ENCODE data around the gene SLC12A5. TPM values are rescaled to one million over a fixed set of nuclear protein-coding genes. Genes with fewer than 3 reads are reported as not detected.
A peak's percentile ranks its signal among the peaks of the same experiment; 100 is the strongest.

Gene SLC12A5
- total RNA-seq, 2 experiments from 2014 or later = 3.8 to 11.0 TPM

GRCh38 chr20:46036370-46036769 lies 7.4 kb downstream of the SLC12A5 start:
- no TSS peak for BruUV-seq (replicated peaks)
- CTCF ChIA-PET (ENCODE audit: unreplicated experiment) = no interaction called here
- intact Hi-C loops (cut with micrococcal nuclease; ENCODE audit: unreplicated experiment) = no loop called here

GRCh38 chr20:46037036-46037435 lies 8.0 kb downstream of the SLC12A5 start:
- Histone ChIP-seq H3K4me1 (ENCODE audit: insufficient read depth, low read length, poor library complexity, severe bottlenecking) (no peaks in the 10 kb centered on the region), H3K9me2 (ENCODE audit: insufficient read depth, low read length) (no peaks in the 10 kb centered on the region), H3K4me2 (ENCODE audit: low read length) (no peak overlapping the region), H2AFZ (ENCODE audit: low read length) (no peak overlapping the region), H3K27ac (ENCODE audit: low read depth, low read length, poor library complexity, severe bottlenecking) (no peak overlapping the region), H3K79me2 (ENCODE audit: insufficient read depth, low read depth, low read length) (no peaks in the 10 kb centered on the region), H4K20me1 (ENCODE audit: insufficient read depth, low read length) (no peaks in the 10 kb centered on the region), H3K4me3 (ENCODE audit: low read depth, low read length, poor library complexity, severe bottlenecking) (no peak overlapping the region), H3K36me3 (ENCODE audit: insufficient read depth, low read length) (no peaks in the 10 kb centered on the region), H3K9me3 (ENCODE audit: low read length) (no peaks in the 10 kb centered on the region)
- CTCF ChIA-PET (ENCODE audit: unreplicated experiment) = interaction anchor here (0.8 kb wide), 1 partner anchor 15 kb away, joined by 3 read pairs; no protein-coding TSS in a partner anchor
- BruUV-seq (replicated peaks) = no TSS peak
- intact Hi-C loops (cut with micrococcal nuclease; ENCODE audit: unreplicated experiment) = no loop called here
- DNase-seq (ENCODE audit: low spot score) = no peak
- TF ChIP-seq CTCF (conservative IDR thresholded peaks at IDR 0.05; ENCODE audit: low read length) = no peak
- TF ChIP-seq EZH2phosphoT487 (IDR thresholded peaks at IDR 0.05; ENCODE audit: borderline replicate concordance, low read depth, low read length) = no peak
- POLR2A ChIA-PET = no interaction called here

More at GRCh38 chr20:46036370-46036769, 7.4 kb downstream of the SLC12A5 start:
- no peaks in the 10 kb centered on the region for H3K79me2 ChIP-seq (ENCODE audit: insufficient read depth, low read depth, low read length)
- H3K9me2 ChIP-seq (ENCODE audit: insufficient read depth, low read length) = no peaks in the 10 kb centered on the region
- H2AFZ ChIP-seq (ENCODE audit: low read length) = no peak overlapping the region
- no peaks in the 10 kb centered on the region for H4K20me1 ChIP-seq (ENCODE audit: insufficient read depth, low read length)
- H3K9me3 ChIP-seq (ENCODE audit: low read length) = no peaks in the 10 kb centered on the region
- H3K4me3 ChIP-seq (ENCODE audit: low read depth, low read length, poor library complexity, severe bottlenecking) = no peak overlapping the region
- no peak for DNase-seq (ENCODE audit: low spot score)
- H3K4me1 ChIP-seq (ENCODE audit: insufficient read depth, low read length, poor library complexity, severe bottlenecking) = no peaks in the 10 kb centered on the region
- POLR2A ChIA-PET = no interaction called here
- H3K36me3 ChIP-seq (ENCODE audit: insufficient read depth, low read length) = no peaks in the 10 kb centered on the region
- TF ChIP-seq CTCF (conservative IDR thresholded peaks at IDR 0.05; ENCODE audit: low read length) (no peak), EZH2phosphoT487 (IDR thresholded peaks at IDR 0.05; ENCODE audit: borderline replicate concordance, low read depth, low read length) (no peak)
- H3K4me2 ChIP-seq (ENCODE audit: low read length) = no peak overlapping the region
- H3K27ac ChIP-seq (ENCODE audit: low read depth, low read length, poor library complexity, severe bottlenecking) = no peak overlapping the region

GRCh38 chr20:46040902-46041535 lies 12.0 kb downstream of the SLC12A5 start:
- POLR2A ChIA-PET = no interaction called here
- DNase-seq (ENCODE audit: low spot score) = peak; percentile 47
- TF ChIP-seq EZH2phosphoT487 (IDR thresholded peaks at IDR 0.05; ENCODE audit: borderline replicate concordance, low read depth, low read length) = no peak
- TF ChIP-seq CTCF (conservative IDR thresholded peaks at IDR 0.05; ENCODE audit: low read length) = no peak
- no peaks in the 10 kb centered on the region for H3K9me3 ChIP-seq (ENCODE audit: low read length)
- no peaks in the 10 kb centered on the region for H3K9me2 ChIP-seq (ENCODE audit: insufficient read depth, low read length)
- no peak overlapping the region for H3K27ac ChIP-seq (ENCODE audit: low read depth, low read length, poor library complexity, severe bottlenecking)
- H3K4me1 ChIP-seq (ENCODE audit: insufficient read depth, low read length, poor library complexity, severe bottlenecking) = no peaks in the 10 kb centered on the region
- no peak overlapping the region for H2AFZ ChIP-seq (ENCODE audit: low read length)
- intact Hi-C loops (cut with micrococcal nuclease; ENCODE audit: unreplicated experiment) = no loop called here
- BruUV-seq (replicated peaks) = no TSS peak
- H4K20me1 ChIP-seq (ENCODE audit: insufficient read depth, low read length) = no peaks in the 10 kb centered on the region
- H3K36me3 ChIP-seq (ENCODE audit: insufficient read depth, low read length) = no peaks in the 10 kb centered on the region
- H3K79me2 ChIP-seq (ENCODE audit: insufficient read depth, low read depth, low read length) = no peaks in the 10 kb centered on the region
- CTCF ChIA-PET (ENCODE audit: unreplicated experiment) = no interaction called here
- H3K4me2 ChIP-seq (ENCODE audit: low read length) = no peak overlapping the region
- H3K4me3 ChIP-seq (ENCODE audit: low read depth, low read length, poor library complexity, severe bottlenecking) = no peak overlapping the region
